ENCODE data around the gene LCLAT1.

Gene LCLAT1

GRCh38 chr2:30649278-30649677, 202.2 kb downstream of the LCLAT1 start:
- H3K4me3 Mint-ChIP-seq: no peak overlapping the region
- no peaks in the 10 kb centered on the region for H3K4me1 Mint-ChIP-seq (ENCODE audit: low read depth)
- no peak overlapping the region for H3K27ac Mint-ChIP-seq
- no peaks in the 10 kb centered on the region for H3K36me3 Mint-ChIP-seq (ENCODE audit: low read depth)
- H3K9me3 Mint-ChIP-seq: no peaks in the 10 kb centered on the region
- H3K27me3 Mint-ChIP-seq: no peaks in the 10 kb centered on the region

- H3K4me1 Mint-ChIP-seq (ENCODE audit: low read depth): no peaks in the 10 kb centered on the region
- no peak overlapping the region for H3K27ac Mint-ChIP-seq
- H3K36me3 Mint-ChIP-seq (ENCODE audit: low read depth): no peaks in the 10 kb centered on the region
- H3K4me3 Mint-ChIP-seq: no peak overlapping the region
- no peaks in the 10 kb centered on the region for H3K27me3 Mint-ChIP-seq
- no peaks in the 10 kb centered on the region for H3K9me3 Mint-ChIP-seq
Measured at GRCh38 chr2:30649828-30650227, 202.8 kb downstream of the LCLAT1 start.

GRCh38 chr2:30652271-30652915, 205.3 kb downstream of the LCLAT1 start:
- Mint-ChIP-seq H3K27ac (no peak overlapping the region), H3K4me3 (no peak overlapping the region), H3K27me3 (no peaks in the 10 kb centered on the region), H3K36me3 (ENCODE audit: low read depth) (no peaks in the 10 kb centered on the region), H3K4me1 (ENCODE audit: low read depth) (no peaks in the 10 kb centered on the region), H3K9me3 (no peaks in the 10 kb centered on the region)

- H3K36me3 Mint-ChIP-seq (ENCODE audit: low read depth): no peaks in the 10 kb centered on the region
- no peak overlapping the region for H3K4me3 Mint-ChIP-seq
- no peaks in the 10 kb centered on the region for H3K9me3 Mint-ChIP-seq
- no peak overlapping the region for H3K27ac Mint-ChIP-seq
- H3K27me3 Mint-ChIP-seq: no peaks in the 10 kb centered on the region
- H3K4me1 Mint-ChIP-seq (ENCODE audit: low read depth): no peaks in the 10 kb centered on the region
Measured at GRCh38 chr2:30653847-30654246, 206.8 kb downstream of the LCLAT1 start.

- no peaks in the 10 kb centered on the region for H3K4me1 Mint-ChIP-seq (ENCODE audit: low read depth)
Measured at GRCh38 chr2:30654404-30654803, 207.4 kb downstream of the LCLAT1 start.

GRCh38 chr2:30655211-30655610, 208.2 kb downstream of the LCLAT1 start:
- Mint-ChIP-seq H3K9me3 (no peaks in the 10 kb centered on the region), H3K4me3 (no peak overlapping the region), H3K27ac (no peak overlapping the region), H3K36me3 (ENCODE audit: low read depth) (no peaks in the 10 kb centered on the region), H3K27me3 (peaks cover 4% of the 10 kb centered on the region), H3K4me1 (ENCODE audit: low read depth) (no peaks in the 10 kb centered on the region)

More at GRCh38 chr2:30654404-30654803, 207.4 kb downstream of the LCLAT1 start:
- Mint-ChIP-seq H3K36me3 (ENCODE audit: low read depth) (no peaks in the 10 kb centered on the region), H3K27me3 (no peaks in the 10 kb centered on the region), H3K4me3 (no peak overlapping the region), H3K27ac (no peak overlapping the region), H3K9me3 (no peaks in the 10 kb centered on the region)

- Mint-ChIP-seq H3K36me3 (ENCODE audit: low read depth) (no peaks in the 10 kb centered on the region), H3K27ac (no peak overlapping the region), H3K27me3 (peaks cover 4% of the 10 kb centered on the region), H3K4me1 (ENCODE audit: low read depth) (no peaks in the 10 kb centered on the region), H3K4me3 (no peak overlapping the region), H3K9me3 (no peaks in the 10 kb centered on the region)
Measured at GRCh38 chr2:30655660-30656059, 208.6 kb downstream of the LCLAT1 start.

- H3K9me3 Mint-ChIP-seq: no peaks in the 10 kb centered on the region
- H3K27me3 Mint-ChIP-seq: peaks cover 4% of the 10 kb centered on the region
- H3K4me3 Mint-ChIP-seq: no peak overlapping the region
- H3K4me1 Mint-ChIP-seq (ENCODE audit: low read depth): no peaks in the 10 kb centered on the region
- no peak overlapping the region for H3K27ac Mint-ChIP-seq
- H3K36me3 Mint-ChIP-seq (ENCODE audit: low read depth): no peaks in the 10 kb centered on the region
Measured at GRCh38 chr2:30656079-30656478, 209.0 kb downstream of the LCLAT1 start.

GRCh38 chr2:30661173-30662107, 214.4 kb downstream of the LCLAT1 start:
- Mint-ChIP-seq H3K4me3 (no peak overlapping the region), H3K4me1 (ENCODE audit: low read depth) (peaks cover 13% of the 10 kb centered on the region), H3K9me3 (no peaks in the 10 kb centered on the region), H3K36me3 (ENCODE audit: low read depth) (no peaks in the 10 kb centered on the region), H3K27ac (no peak overlapping the region), H3K27me3 (peaks cover 4% of the 10 kb centered on the region)

GRCh38 chr2:30662268-30663131, 215.5 kb downstream of the LCLAT1 start:
- no peaks in the 10 kb centered on the region for H3K36me3 Mint-ChIP-seq (ENCODE audit: low read depth)
- H3K27ac Mint-ChIP-seq: no peak overlapping the region
- H3K27me3 Mint-ChIP-seq: peaks cover 4% of the 10 kb centered on the region
- peaks cover 16% of the 10 kb centered on the region for H3K4me1 Mint-ChIP-seq (ENCODE audit: low read depth)
- H3K4me3 Mint-ChIP-seq: no peak overlapping the region
- peaks cover 1% of the 10 kb centered on the region for H3K9me3 Mint-ChIP-seq

GRCh38 chr2:30663321-30663720, 216.3 kb downstream of the LCLAT1 start:
- no peaks in the 10 kb centered on the region for H3K36me3 Mint-ChIP-seq (ENCODE audit: low read depth)
- peaks cover 4% of the 10 kb centered on the region for H3K9me3 Mint-ChIP-seq
- H3K27ac Mint-ChIP-seq: no peak overlapping the region
- H3K4me3 Mint-ChIP-seq: no peak overlapping the region
- peaks cover 16% of the 10 kb centered on the region for H3K4me1 Mint-ChIP-seq (ENCODE audit: low read depth)
- H3K27me3 Mint-ChIP-seq: peaks cover 4% of the 10 kb centered on the region

GRCh38 chr2:30663806-30664205, 216.8 kb downstream of the LCLAT1 start:
- no peak overlapping the region for H3K4me3 Mint-ChIP-seq
- no peak overlapping the region for H3K27ac Mint-ChIP-seq
- peaks cover 16% of the 10 kb centered on the region for H3K4me1 Mint-ChIP-seq (ENCODE audit: low read depth)
- peaks cover 4% of the 10 kb centered on the region for H3K9me3 Mint-ChIP-seq
- H3K36me3 Mint-ChIP-seq (ENCODE audit: low read depth): no peaks in the 10 kb centered on the region
- peaks cover 9% of the 10 kb centered on the region for H3K27me3 Mint-ChIP-seq

- Mint-ChIP-seq H3K9me3 (peaks cover 6% of the 10 kb centered on the region), H3K4me3 (no peak overlapping the region), H3K27me3 (peaks cover 7% of the 10 kb centered on the region), H3K4me1 (ENCODE audit: low read depth) (peaks cover 16% of the 10 kb centered on the region), H3K36me3 (ENCODE audit: low read depth) (peaks cover 6% of the 10 kb centered on the region), H3K27ac (peak overlapping the region; percentile 27)
Measured at GRCh38 chr2:30664761-30665358, 217.8 kb downstream of the LCLAT1 start.

GRCh38 chr2:30665761-30666265, 218.8 kb downstream of the LCLAT1 start:
- Mint-ChIP-seq H3K36me3 (ENCODE audit: low read depth) (peaks cover 12% of the 10 kb centered on the region), H3K4me1 (ENCODE audit: low read depth) (peaks cover 16% of the 10 kb centered on the region)

More at GRCh38 chr2:30665761-30666265, 218.8 kb downstream of the LCLAT1 start:
- H3K27me3 Mint-ChIP-seq: peaks cover 11% of the 10 kb centered on the region
- peaks cover 15% of the 10 kb centered on the region for H3K9me3 Mint-ChIP-seq
- H3K27ac Mint-ChIP-seq: no peak overlapping the region
- H3K4me3 Mint-ChIP-seq: no peak overlapping the region
